ENCODE data around the gene EBPL. TPM values are rescaled to one million over a fixed set of nuclear protein-coding genes. Genes with fewer than 3 reads are reported as not detected.
A peak's percentile ranks its signal among the peaks of the same experiment; 100 is the strongest.

The EBPL gene
- 23.7 and 30.4 TPM in 2 replicates for total RNA-seq (2011; cell fraction: chromatin; rRNA removed; ENCODE audit: low replicate concordance)
- 53.6 and 62.2 TPM in 2 replicates for total RNA-seq (2011; cell fraction: nucleolus; rRNA removed)
- 51.8 and 60.8 TPM in 2 replicates for total RNA-seq (2011; cell fraction: nucleoplasm; rRNA removed)
- 55.2 and 60.9 TPM in 2 replicates for total RNA-seq (2014; rRNA removed)
- 44.0 and 44.6 TPM in 2 replicates for total RNA-seq (2014; rRNA removed; fragmentation: Illumina TruSeq; extraction: Trizol)
- total RNA-seq (2015; rRNA removed; fragmentation: Illumina TruSeq; extraction: Trizol): 33.2 and 34.9 TPM in 2 replicates
- total RNA-seq (2021): 40.8 and 49.0 TPM in 2 replicates
- 58.2 and 68.3 TPM in 2 replicates for polyA plus RNA-seq (2011; rRNA removed)
- 87.2 and 91.5 TPM in 2 replicates for polyA plus RNA-seq (2011; cell fraction: cytosol; rRNA removed)
- polyA plus RNA-seq (2011; cell fraction: nucleus; rRNA removed): 17.9 and 20.3 TPM in 2 replicates
- polyA plus RNA-seq (2012): 38.9 and 43.2 TPM in 2 replicates
- 33.4 and 43.0 TPM in 2 replicates for polyA plus RNA-seq (2014; fragmentation: Illumina TruSeq; extraction: Trizol)
- 1 to 10 TPM; 5.2 to 8.5 TPM for polyA plus RNA-seq (2014; fragmentation: Nextera tagmentation; extraction: Ambion mirVana)
- 64.7 and 71.4 TPM in 2 replicates for polyA plus RNA-seq (2014; rRNA removed)
- polyA minus RNA-seq (2011; rRNA and poly(A)+ RNA removed): 32.2 and 35.2 TPM in 2 replicates
- 11.4 and 20.4 TPM in 2 replicates for polyA minus RNA-seq (2011; cell fraction: cytosol; rRNA and poly(A)+ RNA removed)
- 4.6 and 10.8 TPM in 2 replicates for polyA minus RNA-seq (2011; cell fraction: nucleus; rRNA and poly(A)+ RNA removed)
- Bru-seq, nascent RNA: percentile 72 among the genes with signal in this experiment
- BruChase-seq, experiment 1, labeled RNA remaining after a 2-hour chase: percentile 68 among the genes with signal in this experiment
- percentile 64 among the genes with signal in this experiment for BruChase-seq, experiment 2, labeled RNA remaining after a 6-hour chase
- long read RNA-seq, experiment 1, transcript EBPL-206 (3 exons, 810 nt): minor isoform, 5 of 74 reads
- long read RNA-seq, experiment 1, transcript EBPL-201 (4 exons, 914 nt): major isoform, 51 of 74 reads
- long read RNA-seq, experiment 1, transcript EBPL-203 (2 exons, 579 nt): minor isoform, 7 of 74 reads
- long read RNA-seq, experiment 1, partial matches to known transcripts: 1 of 74 reads
- long read RNA-seq, experiment 1, other reads (novel, unspliced or antisense): 6 of 74 reads
- long read RNA-seq, experiment 2, transcript EBPL-203 (2 exons, 579 nt): minor isoform, 5 of 39 reads
- long read RNA-seq, experiment 2, transcript EBPL-201 (4 exons, 914 nt): major isoform, 22 of 39 reads
- long read RNA-seq, experiment 2, partial matches to known transcripts: 1 of 39 reads
- long read RNA-seq, experiment 2, other reads (novel, unspliced or antisense): 8 of 39 reads
- long read RNA-seq, experiment 3, transcript EBPL-201 (4 exons, 914 nt): major isoform, 31 of 38 reads
- long read RNA-seq, experiment 3, transcript EBPL-203 (2 exons, 579 nt): minor isoform, 5 of 38 reads
- long read RNA-seq, experiment 3, partial matches to known transcripts: 2 of 38 reads
- long read RNA-seq, experiment 3, other reads (novel, unspliced or antisense): 0 of 38 reads

GRCh38 chr13:49690995-49691784 lies at the start of gene EBPL:
EBPL (minus strand) TSS chr13:49691486; CDS start chr13:49691424, 62 bp downstream.
- ATAC-seq (peak; percentile 99), FAIRE-seq (peak; percentile 67), DNase-seq (ENCODE audit: extremely low read depth in 1 of 4, low spot score in 3 of 4) (peak; percentile 91 to 93 (median 92))
- in situ Hi-C loops (cut with MboI) (no loop called here), intact Hi-C loops (cut with micrococcal nuclease) (no loop called here)
- no peaks in the 10 kb centered on the region for H3K9me3 ChIP-seq (replicated peaks; ENCODE audit: control insufficient read depth, insufficient read depth, low read depth, low read length)
- peak within 1 kb of the TSS; percentile 86 for H3K4me2 ChIP-seq (ENCODE audit: insufficient read depth, low read length)
- H3K9ac ChIP-seq (ENCODE audit: insufficient read depth in 1 of 2, low read depth in 2 of 2, low read length in 2 of 2): peak within 1 kb of the TSS; percentile 74 to 91
- H3K36me3 ChIP-seq (ENCODE audit: control insufficient read depth, insufficient read depth, low read length): peaks cover 13% of the 10 kb centered on the region; the same call in 2 of the 3 replicates
- peak within 1 kb of the TSS; percentile 77 for H3K4me3 ChIP-seq
- no TSS peak for BruUV-seq (replicated peaks)
- ChIA-PET POLR2A (interaction anchor here (0.5 to 1.1 kb wide), 7 partner anchors 8 to 307 kb away, joined by 3 to 5 read pairs (median 3); no protein-coding TSS in a partner anchor), CTCF (ENCODE audit: low intra/inter-chr PET ratio) (interaction anchor here (0.6 kb wide), 1 partner anchor 100 kb away, joined by 3 read pairs; no protein-coding TSS in a partner anchor)
- H3K27me3 ChIP-seq (ENCODE audit: control insufficient read depth in 2 of 2, insufficient read depth in 2 of 2, low read length in 2 of 2): no peaks in the 10 kb centered on the region
- no peaks in the 10 kb centered on the region for H4K20me1 ChIP-seq (replicated peaks; ENCODE audit: control insufficient read depth, insufficient read depth, low read length)
- peak within 1 kb of the TSS; percentile 83 for H3K27ac ChIP-seq (ENCODE audit: extremely low read depth, low read depth, low read length)
- H3K4me1 ChIP-seq (replicated peaks in 1 of 2; ENCODE audit: control insufficient read depth in 2 of 2, insufficient read depth in 2 of 2, low read length in 2 of 2): peaks cover 0 to 19% of the 10 kb centered on the region in 2 experiments; a peak in 3 of 5 replicates
- H2AFZ ChIP-seq (ENCODE audit: low read depth, low read length): peak within 1 kb of the TSS; percentile 95
- H3K9me1 ChIP-seq (ENCODE audit: control insufficient read depth, insufficient read depth, low read length): no peaks in the 10 kb centered on the region
- H3K79me2 ChIP-seq (ENCODE audit: control insufficient read depth, insufficient read depth, low read length): peaks cover 31% of the 10 kb centered on the region
- WGBS (ENCODE audit: insufficient coverage, low coverage, missing lambda C conversion rate): 0% methylated on average over 27 of the region's 67 CpGs
- TF ChIP-seq SNAPC5 (CRISPR knock-in tag; IDR thresholded peaks at IDR 0.05): no peak
- peak; percentile 64; the same call in 1 of the 2 replicates for TF ChIP-seq PHF8 (IDR thresholded peaks at IDR 0.05; ENCODE audit: borderline replicate concordance, low read length)
- TF ChIP-seq MXD1 (CRISPR knock-in tag; IDR thresholded peaks at IDR 0.05; ENCODE audit: borderline replicate concordance, poor library complexity, severe bottlenecking): peak; percentile 35
- peak; percentile 25 for TF ChIP-seq HMGN3 (IDR thresholded peaks at IDR 0.05; ENCODE audit: borderline replicate concordance, extremely low read depth, insufficient read length, low read depth, low read length)
- no peak for TF ChIP-seq ZNF785 (CRISPR knock-in tag; IDR thresholded peaks at IDR 0.05)
- TF ChIP-seq HDAC2 (IDR thresholded peaks at IDR 0.05): no peak
- TF ChIP-seq L3MBTL2 (IDR thresholded peaks at IDR 0.05): peak; percentile 86
- no peak for TF ChIP-seq DPF2 (IDR thresholded peaks at IDR 0.05)
- peak; percentile 44; the same call in 1 of the 2 replicates for TF ChIP-seq ZNF592 (IDR thresholded peaks at IDR 0.05)
